ENCODE measurements around the gene EIF5A.

The EIF5A gene

GRCh38 chr17:7289256-7290032 lies 18.0 kb upstream of the EIF5A start:
- H3K9me3 ChIP-seq (ENCODE audit: control insufficient read depth, insufficient read depth, low read length), result no peaks in the 10 kb centered on the region
- peaks cover 6% of the 10 kb centered on the region; the same call in 1 of the 2 replicates for H3K36me3 ChIP-seq (ENCODE audit: control insufficient read depth, insufficient read depth, low read length)
- H3K4me3 ChIP-seq (ENCODE audit: low read length), result no peak overlapping the region
- DNase-seq (ENCODE audit: low read depth, low spot score), result no peak
- no peaks in the 10 kb centered on the region for H3K27me3 ChIP-seq (ENCODE audit: control insufficient read depth, insufficient read depth, low read length)
- H3K27ac ChIP-seq (ENCODE audit: low read length), result no peak overlapping the region
- peaks cover 1% of the 10 kb centered on the region; the same call in 1 of the 2 replicates for H3K4me1 ChIP-seq (ENCODE audit: control insufficient read depth, insufficient read depth, low read length)
- no CpG with 5 or more reads among the region's 18 CpGs for WGBS (ENCODE audit: insufficient coverage, insufficient read length)

- H3K4me1 ChIP-seq (ENCODE audit: control insufficient read depth, insufficient read depth, low read length), result peaks cover 3% of the 10 kb centered on the region
- H3K27me3 ChIP-seq (ENCODE audit: control insufficient read depth, insufficient read depth, low read length), result no peaks in the 10 kb centered on the region
- DNase-seq (ENCODE audit: low read depth, low spot score), result no peak
- no peak overlapping the region for H3K27ac ChIP-seq (ENCODE audit: low read length)
- H3K4me3 ChIP-seq (ENCODE audit: low read length), result no peak overlapping the region
- H3K36me3 ChIP-seq (ENCODE audit: control insufficient read depth, insufficient read depth, low read length), result no peaks in the 10 kb centered on the region; the same call in 1 of the 2 replicates
- no peaks in the 10 kb centered on the region for H3K9me3 ChIP-seq (ENCODE audit: control insufficient read depth, insufficient read depth, low read length)
- no CpG with 5 or more reads among the region's 19 CpGs for WGBS (ENCODE audit: insufficient coverage, insufficient read length)
These were observed 17.3 kb upstream of the EIF5A start for GRCh38 chr17:7290166-7290565.

GRCh38 chr17:7290685-7291084 lies 16.7 kb upstream of the EIF5A start:
- Histone ChIP-seq H3K36me3 (ENCODE audit: control insufficient read depth, insufficient read depth, low read length) (no peaks in the 10 kb centered on the region), H3K27me3 (ENCODE audit: control insufficient read depth, insufficient read depth, low read length) (peaks cover under 1% of the 10 kb centered on the region; the same call in 1 of the 2 replicates), H3K4me1 (ENCODE audit: control insufficient read depth, insufficient read depth, low read length) (peaks cover 3% of the 10 kb centered on the region), H3K27ac (ENCODE audit: low read length) (no peak overlapping the region), H3K9me3 (ENCODE audit: control insufficient read depth, insufficient read depth, low read length) (no peaks in the 10 kb centered on the region), H3K4me3 (ENCODE audit: low read length) (no peak overlapping the region)
- no peak for DNase-seq (ENCODE audit: low read depth, low spot score)
- no CpG with 5 or more reads among the region's 11 CpGs for WGBS (ENCODE audit: insufficient coverage, insufficient read length)

- Histone ChIP-seq H3K36me3 (ENCODE audit: control insufficient read depth, insufficient read depth, low read length) (no peaks in the 10 kb centered on the region), H3K27ac (ENCODE audit: low read length) (no peak overlapping the region), H3K27me3 (ENCODE audit: control insufficient read depth, insufficient read depth, low read length) (peaks cover 2% of the 10 kb centered on the region; the same call in 1 of the 2 replicates), H3K9me3 (ENCODE audit: control insufficient read depth, insufficient read depth, low read length) (no peaks in the 10 kb centered on the region), H3K4me3 (ENCODE audit: low read length) (no peak overlapping the region), H3K4me1 (ENCODE audit: control insufficient read depth, insufficient read depth, low read length) (peaks cover 3% of the 10 kb centered on the region)
- DNase-seq (ENCODE audit: low read depth, low spot score), result no peak
- WGBS (ENCODE audit: insufficient coverage, insufficient read length), result no CpG with 5 or more reads among the region's 2 CpGs
These were observed 15.2 kb upstream of the EIF5A start for GRCh38 chr17:7292194-7292593.

- Histone ChIP-seq H3K27me3 (ENCODE audit: control insufficient read depth, insufficient read depth, low read length) (peaks cover 2% of the 10 kb centered on the region; the same call in 1 of the 2 replicates), H3K4me3 (ENCODE audit: low read length) (no peak overlapping the region), H3K36me3 (ENCODE audit: control insufficient read depth, insufficient read depth, low read length) (no peaks in the 10 kb centered on the region), H3K27ac (ENCODE audit: low read length) (no peak overlapping the region), H3K4me1 (ENCODE audit: control insufficient read depth, insufficient read depth, low read length) (peaks cover 3% of the 10 kb centered on the region), H3K9me3 (ENCODE audit: control insufficient read depth, insufficient read depth, low read length) (no peaks in the 10 kb centered on the region)
- no peak for DNase-seq (ENCODE audit: low read depth, low spot score)
- WGBS (ENCODE audit: insufficient coverage, insufficient read length), result no CpG with 5 or more reads among the region's 6 CpGs
These were observed 14.7 kb upstream of the EIF5A start for GRCh38 chr17:7292729-7293128.

GRCh38 chr17:7293159-7293558 lies 14.3 kb upstream of the EIF5A start:
- Histone ChIP-seq H3K27ac (ENCODE audit: low read length) (no peak overlapping the region), H3K27me3 (ENCODE audit: control insufficient read depth, insufficient read depth, low read length) (peaks cover 2% of the 10 kb centered on the region; the same call in 1 of the 2 replicates), H3K36me3 (ENCODE audit: control insufficient read depth, insufficient read depth, low read length) (no peaks in the 10 kb centered on the region), H3K4me1 (ENCODE audit: control insufficient read depth, insufficient read depth, low read length) (peaks cover 3% of the 10 kb centered on the region), H3K9me3 (ENCODE audit: control insufficient read depth, insufficient read depth, low read length) (no peaks in the 10 kb centered on the region), H3K4me3 (ENCODE audit: low read length) (no peak overlapping the region)
- no CpG with 5 or more reads among the region's 11 CpGs for WGBS (ENCODE audit: insufficient coverage, insufficient read length)
- no peak for DNase-seq (ENCODE audit: low read depth, low spot score)

- WGBS (ENCODE audit: insufficient coverage, insufficient read length), result no CpG with 5 or more reads among the region's 75 CpGs
- Histone ChIP-seq H3K4me3 (ENCODE audit: low read length) (peak overlapping the region; percentile 65; the same call in 1 of the 2 replicates), H3K36me3 (ENCODE audit: control insufficient read depth, insufficient read depth, low read length) (no peaks in the 10 kb centered on the region), H3K27me3 (ENCODE audit: control insufficient read depth, insufficient read depth, low read length) (peaks cover 2% of the 10 kb centered on the region; the same call in 1 of the 2 replicates), H3K27ac (ENCODE audit: low read length) (no peak overlapping the region), H3K4me1 (ENCODE audit: control insufficient read depth, insufficient read depth, low read length) (peaks cover 3% of the 10 kb centered on the region), H3K9me3 (ENCODE audit: control insufficient read depth, insufficient read depth, low read length) (no peaks in the 10 kb centered on the region)
- DNase-seq (ENCODE audit: low read depth, low spot score), result no peak
These were observed 13.4 kb upstream of the EIF5A start for GRCh38 chr17:7293816-7294613.

GRCh38 chr17:7294614-7295153 lies 12.7 kb upstream of the EIF5A start, which contains the start of gene YBX2:
Gene YBX2 (minus strand): TSS chr17:7294639. CDS start chr17:7294500, 139 bp downstream.
- Histone ChIP-seq H3K9me3 (ENCODE audit: control insufficient read depth, insufficient read depth, low read length) (no peaks in the 10 kb centered on the region), H3K4me3 (ENCODE audit: low read length) (peak within 1 kb of the TSS; percentile 65), H3K36me3 (ENCODE audit: control insufficient read depth, insufficient read depth, low read length) (no peaks in the 10 kb centered on the region), H3K4me1 (ENCODE audit: control insufficient read depth, insufficient read depth, low read length) (peaks cover 2% of the 10 kb centered on the region; the same call in 1 of the 2 replicates), H3K27ac (ENCODE audit: low read length) (no peak within 1 kb of the TSS), H3K27me3 (ENCODE audit: control insufficient read depth, insufficient read depth, low read length) (peaks cover 2% of the 10 kb centered on the region; the same call in 1 of the 2 replicates)
- WGBS (ENCODE audit: insufficient coverage, insufficient read length), result no CpG with 5 or more reads among the region's 57 CpGs
- peak; percentile 91 for DNase-seq (ENCODE audit: low read depth, low spot score)

GRCh38 chr17:7295230-7296180 lies 11.9 kb upstream of the EIF5A start:
- Histone ChIP-seq H3K27me3 (ENCODE audit: control insufficient read depth, insufficient read depth, low read length) (peaks cover 2% of the 10 kb centered on the region; the same call in 1 of the 2 replicates), H3K9me3 (ENCODE audit: control insufficient read depth, insufficient read depth, low read length) (no peaks in the 10 kb centered on the region), H3K27ac (ENCODE audit: low read length) (no peak overlapping the region), H3K4me3 (ENCODE audit: low read length) (no peak overlapping the region; the same call in 1 of the 2 replicates), H3K36me3 (ENCODE audit: control insufficient read depth, insufficient read depth, low read length) (no peaks in the 10 kb centered on the region), H3K4me1 (ENCODE audit: control insufficient read depth, insufficient read depth, low read length) (peaks cover 2% of the 10 kb centered on the region; the same call in 1 of the 2 replicates)
- WGBS (ENCODE audit: insufficient coverage, insufficient read length), result no CpG with 5 or more reads among the region's 42 CpGs
- DNase-seq (ENCODE audit: low read depth, low spot score), result no peak
